Activated T-cell treated with anti-CD3 and anti-CD28 coated beads, Interleukin-2, amount 50 U/mL, for 72 hours (primary cell): ENCODE measurements around the gene MMP15. TPM values are rescaled to one million over a fixed set of nuclear protein-coding genes. Genes with fewer than 3 reads are reported as not detected.

Experiments
- ATAC-seq, 2 donors: fragments of 150-1000 bp; cut with Tn5 transposase; replicated peaks in 1 of 2; 2 replicates each; pipeline ENCODE4 v1.10.0; 2021; ENCODE audit warnings: moderate library complexity in 2 of 2, mild to moderate bottlenecking in 1 of 2
- DNase-seq, 2 donors: peaks; one replicate each; pipeline ENCODE4 v3.0.0; 2021 to 2022; ENCODE audit warnings: mixed read lengths in 1 of 2
- H3K27ac Mint-ChIP-seq: one replicate; pipeline ENCODE4 v1.8.0; 2022; ENCODE audit warnings: mild to moderate bottlenecking, moderate library complexity, mixed read lengths
- H3K27me3 Mint-ChIP-seq: one replicate; pipeline ENCODE4 v1.8.0; 2022; ENCODE audit warnings: low read depth, mixed read lengths
- H3K36me3 Mint-ChIP-seq, 2 donors: one replicate each; pipeline ENCODE4 v1.8.0; 2022; ENCODE audit warnings: mixed read lengths in 2 of 2, mild to moderate bottlenecking in 1 of 2; ENCODE audit not compliant: insufficient read depth in 2 of 2
- H3K4me1 Mint-ChIP-seq: one replicate; pipeline ENCODE4 v1.8.0; 2022; ENCODE audit warnings: low read depth, mixed read lengths
- H3K4me3 Mint-ChIP-seq, 2 donors: one replicate each; pipeline ENCODE4 v1.8.0; 2022; ENCODE audit warnings: mild to moderate bottlenecking in 2 of 2, mixed read lengths in 2 of 2, moderate library complexity in 2 of 2
- H3K9me3 Mint-ChIP-seq, 2 donors: one replicate each; pipeline ENCODE4 v1.8.0; 2022; ENCODE audit warnings: mixed read lengths in 2 of 2
- total RNA-seq, 2 donors: library from RNA; stranded (reverse); gene quantifications; one replicate each; pipeline ENCODE4 v1.2.3, GENCODE V29; 2022

The MMP15 gene
- total RNA-seq, 2 donors from 2014 or later, result 0.76 to 0.84 TPM

GRCh38 chr16:58027916-58028455 is 2.4 kb downstream of the MMP15 start:
- ATAC-seq (no peak), DNase-seq (no peak)
- H3K27me3 Mint-ChIP-seq, result peaks cover 7% of the 10 kb centered on the region
- peaks cover 10% of the 10 kb centered on the region for H3K4me1 Mint-ChIP-seq
- H3K36me3 Mint-ChIP-seq, result no peaks in the 10 kb centered on the region
- no peaks in the 10 kb centered on the region for H3K9me3 Mint-ChIP-seq
- H3K27ac Mint-ChIP-seq, result no peak overlapping the region
- peak overlapping the region in 1 of 2 donors; percentile 3 for H3K4me3 Mint-ChIP-seq

DNA sequence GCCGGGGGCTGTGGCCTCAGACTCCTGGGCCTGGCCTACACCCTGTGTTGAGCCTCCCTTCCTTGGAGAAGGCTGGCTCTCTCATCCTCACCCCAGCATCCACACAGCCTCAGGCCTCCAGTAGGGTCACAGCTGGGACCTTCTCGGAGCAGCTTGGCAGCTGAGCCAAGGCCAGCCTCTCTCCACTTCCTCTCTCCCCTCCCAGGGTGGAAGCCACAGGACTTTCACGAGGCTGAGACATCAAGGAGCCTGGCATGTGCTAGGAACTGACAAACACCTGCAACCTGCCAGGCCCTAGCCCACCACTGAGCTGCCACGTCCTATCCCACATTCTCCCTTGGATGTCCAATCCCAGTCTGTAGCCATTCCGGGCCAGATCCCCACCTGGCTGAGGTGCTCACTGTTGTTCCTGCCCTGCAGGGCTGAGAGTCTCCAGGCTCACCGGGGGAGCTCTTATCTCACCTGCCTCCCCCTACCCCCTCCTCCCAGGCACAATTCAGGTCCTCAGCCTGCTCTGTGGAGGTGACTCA is 3.1 kb downstream of the MMP15 start:
- DNase-seq (no peak), ATAC-seq (no peak)
- no peaks in the 10 kb centered on the region for H3K36me3 Mint-ChIP-seq
- H3K9me3 Mint-ChIP-seq, result no peaks in the 10 kb centered on the region
- H3K27me3 Mint-ChIP-seq, result peaks cover 7% of the 10 kb centered on the region
- peaks cover 10% of the 10 kb centered on the region for H3K4me1 Mint-ChIP-seq
- no peak overlapping the region for H3K4me3 Mint-ChIP-seq
- H3K27ac Mint-ChIP-seq, result no peak overlapping the region

DNA sequence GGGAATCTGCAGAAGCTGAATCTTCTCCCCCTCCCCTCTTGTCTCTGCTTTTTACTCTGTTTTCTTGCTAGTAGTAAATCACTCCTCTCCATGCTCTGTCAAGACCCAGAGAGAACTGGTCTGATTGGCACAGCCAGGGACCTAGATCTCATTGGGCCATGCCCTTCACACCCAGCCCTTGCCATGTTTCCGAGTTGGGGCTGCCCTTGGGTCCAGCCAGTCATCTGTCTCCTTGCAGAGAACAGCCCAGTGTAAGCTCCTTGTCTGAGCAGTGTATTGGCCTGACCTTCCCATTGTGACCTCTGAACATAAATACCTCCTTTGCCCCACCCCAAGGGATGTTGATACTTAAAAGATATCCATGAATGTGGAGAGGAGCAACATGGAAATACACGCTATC is 3.9 kb downstream of the MMP15 start:
- peaks cover 7% of the 10 kb centered on the region for H3K27me3 Mint-ChIP-seq
- H3K4me3 Mint-ChIP-seq, result no peak overlapping the region
- H3K9me3 Mint-ChIP-seq, result no peaks in the 10 kb centered on the region
- no peak overlapping the region for H3K27ac Mint-ChIP-seq
- H3K4me1 Mint-ChIP-seq, result peaks cover 8% of the 10 kb centered on the region
- H3K36me3 Mint-ChIP-seq, result no peaks in the 10 kb centered on the region
- no peak for DNase-seq
- ATAC-seq, result no peak

GRCh38 chr16:58030136-58030840 is 4.7 kb downstream of the MMP15 start:
- H3K4me3 Mint-ChIP-seq, result no peak overlapping the region
- H3K27me3 Mint-ChIP-seq, result no peaks in the 10 kb centered on the region
- no peak overlapping the region for H3K27ac Mint-ChIP-seq
- no peaks in the 10 kb centered on the region for H3K9me3 Mint-ChIP-seq
- H3K4me1 Mint-ChIP-seq, result no peaks in the 10 kb centered on the region
- ATAC-seq (no peak), DNase-seq (no peak)
- no peaks in the 10 kb centered on the region for H3K36me3 Mint-ChIP-seq

DNA sequence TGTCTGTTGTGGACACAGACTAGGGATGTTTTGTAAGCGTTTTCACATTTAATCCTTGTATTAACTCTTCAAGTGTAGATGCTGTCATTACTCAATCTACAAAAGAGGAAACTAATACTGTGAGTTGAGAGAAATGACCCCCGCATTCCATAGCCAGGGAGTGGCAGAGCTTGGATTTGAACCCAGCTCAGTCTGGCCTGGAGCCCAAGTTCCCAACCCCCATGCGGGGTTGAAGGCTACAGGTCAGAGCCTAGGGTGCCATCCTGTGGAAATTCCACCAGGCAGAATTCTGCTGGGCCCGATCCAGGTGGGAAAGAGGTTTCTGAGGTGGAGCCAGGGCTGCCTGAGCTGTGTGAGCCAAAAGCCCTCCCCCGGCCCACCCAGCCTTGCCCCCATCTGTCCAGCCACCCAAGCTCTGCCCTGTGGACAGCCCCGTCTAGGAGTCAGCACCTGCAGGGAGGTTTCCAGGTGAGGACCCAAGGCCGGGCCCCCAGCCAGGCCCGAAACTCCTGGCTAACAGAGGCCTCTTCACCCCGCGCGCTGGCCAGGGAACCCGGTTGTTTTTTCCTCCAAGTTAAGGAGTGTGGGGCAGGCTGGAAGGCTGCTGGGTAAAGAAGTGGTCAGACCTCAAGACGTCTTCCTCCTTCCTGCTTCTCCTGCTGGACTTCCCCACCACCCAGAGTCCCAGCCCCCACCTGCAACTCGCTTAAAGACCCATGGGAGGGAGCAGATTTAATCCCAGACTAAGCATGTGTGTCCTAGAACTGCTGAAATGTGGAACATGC is 5.7 kb downstream of the MMP15 start:
- no peak overlapping the region for H3K27ac Mint-ChIP-seq

DNA sequence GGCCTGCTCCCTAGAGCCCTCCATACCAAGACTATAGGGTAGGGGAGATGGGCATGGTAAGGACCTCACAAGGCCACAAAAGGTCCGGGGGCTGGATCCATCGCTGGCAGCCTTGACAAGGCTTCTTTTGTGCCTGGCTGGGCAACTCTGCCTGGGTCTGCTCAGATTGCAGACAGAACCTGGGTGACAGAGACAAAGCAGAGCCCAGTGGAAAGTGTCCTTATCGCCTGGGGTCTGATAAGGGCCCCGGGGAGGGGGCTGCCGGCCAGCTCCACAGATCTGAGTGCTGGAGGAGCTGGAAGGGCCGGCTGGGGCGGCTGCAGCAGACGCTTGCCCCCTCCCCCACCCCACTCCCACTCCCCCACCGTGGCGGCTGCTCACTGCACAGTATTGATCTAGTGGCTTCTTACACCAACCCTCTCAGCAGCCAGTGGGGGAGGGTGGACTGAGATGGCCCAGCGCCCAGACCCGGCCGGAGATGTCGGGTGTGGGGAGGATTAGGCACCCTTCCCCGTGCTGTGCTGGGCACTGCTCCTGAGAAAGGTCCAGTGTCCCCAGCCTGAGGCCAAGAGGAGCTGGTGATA is 7.2 kb downstream of the MMP15 start:
- Mint-ChIP-seq H3K4me1 (no peaks in the 10 kb centered on the region), H3K36me3 (no peaks in the 10 kb centered on the region), H3K4me3 (no peak overlapping the region), H3K9me3 (no peaks in the 10 kb centered on the region), H3K27ac (no peak overlapping the region), H3K27me3 (no peaks in the 10 kb centered on the region)
- ATAC-seq (no peak), DNase-seq (no peak)

More for the DNA sequence above, 5.7 kb downstream of the MMP15 start:
- Mint-ChIP-seq H3K9me3 (no peaks in the 10 kb centered on the region), H3K27me3 (no peaks in the 10 kb centered on the region), H3K4me1 (no peaks in the 10 kb centered on the region), H3K36me3 (no peaks in the 10 kb centered on the region), H3K4me3 (no peak overlapping the region)
- ATAC-seq (no peak), DNase-seq (no peak)

GRCh38 chr16:58034128-58034685 is 8.7 kb downstream of the MMP15 start:
- no peaks in the 10 kb centered on the region for H3K9me3 Mint-ChIP-seq

DNA sequence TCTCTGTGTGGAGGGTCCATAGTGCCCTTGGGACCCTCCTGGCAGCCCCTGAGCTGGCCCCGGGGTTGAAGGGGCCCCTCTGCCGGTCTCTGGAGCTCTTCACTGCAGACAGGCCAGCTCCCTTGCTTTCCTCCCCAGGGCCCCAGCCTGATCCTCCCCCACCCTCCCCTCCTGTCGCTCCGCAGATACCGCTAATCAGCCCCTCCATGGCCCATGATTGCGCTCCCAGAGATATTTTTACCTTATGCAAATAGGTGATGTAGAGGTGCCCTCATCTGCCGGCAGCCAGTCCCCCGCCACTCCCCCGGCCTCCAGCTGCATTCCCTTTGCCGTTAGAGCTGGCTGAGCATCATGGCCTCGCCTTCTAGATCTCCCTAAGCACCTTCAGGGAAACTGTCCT is 9.2 kb downstream of the MMP15 start:
- Mint-ChIP-seq H3K36me3 (no peaks in the 10 kb centered on the region), H3K9me3 (no peaks in the 10 kb centered on the region), H3K27ac (no peak overlapping the region), H3K4me1 (no peaks in the 10 kb centered on the region), H3K27me3 (no peaks in the 10 kb centered on the region), H3K4me3 (no peak overlapping the region)
- no peak for DNase-seq
- no peak for ATAC-seq

More at GRCh38 chr16:58034128-58034685, 8.7 kb downstream of the MMP15 start:
- H3K4me1 Mint-ChIP-seq, result no peaks in the 10 kb centered on the region
- no peaks in the 10 kb centered on the region for H3K36me3 Mint-ChIP-seq
- ATAC-seq (no peak), DNase-seq (no peak)
- no peak overlapping the region for H3K4me3 Mint-ChIP-seq
- H3K27ac Mint-ChIP-seq, result no peak overlapping the region
- H3K27me3 Mint-ChIP-seq, result no peaks in the 10 kb centered on the region

DNA sequence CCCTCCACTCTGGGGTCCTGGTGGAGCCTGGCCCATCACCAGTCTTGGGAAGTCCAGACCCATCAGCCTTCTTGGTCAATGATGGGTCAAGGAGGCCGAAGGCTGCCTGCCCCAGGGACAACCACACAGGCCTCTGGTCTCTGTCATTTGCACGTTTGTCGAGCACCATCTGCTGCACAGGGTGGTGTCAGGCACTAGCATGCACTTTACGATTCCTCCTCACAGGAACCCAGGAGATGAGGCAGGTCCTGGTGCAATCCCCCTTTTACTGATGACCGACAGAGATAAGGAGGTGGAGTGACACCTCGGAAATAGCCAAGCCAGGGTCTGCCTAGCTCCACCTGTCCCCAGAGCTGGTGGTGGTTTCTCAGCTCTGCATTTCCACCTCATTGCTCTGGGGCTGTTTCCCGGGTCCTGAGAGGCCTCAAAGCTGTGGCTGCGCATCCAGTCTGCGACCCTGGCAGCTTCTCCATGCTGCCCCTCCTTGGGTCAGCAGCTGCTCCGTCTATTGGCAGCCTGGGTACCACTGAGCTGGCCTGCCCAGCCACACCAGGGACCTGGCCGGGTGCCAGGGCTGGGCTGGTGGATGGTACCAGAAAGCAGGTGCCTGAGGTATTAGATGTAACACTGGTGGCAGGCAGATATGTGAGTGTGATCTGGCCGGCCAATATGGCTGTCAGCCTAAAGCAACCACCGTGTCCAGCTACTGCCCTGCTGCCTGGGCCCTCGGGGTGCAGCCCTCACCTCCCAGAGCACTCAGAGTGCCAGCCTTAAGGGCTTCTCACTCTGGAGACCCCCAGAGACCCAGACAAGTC is 10.0 kb downstream of the MMP15 start:
- Mint-ChIP-seq H3K4me3 (no peak overlapping the region), H3K27ac (no peak overlapping the region), H3K27me3 (no peaks in the 10 kb centered on the region), H3K36me3 (no peaks in the 10 kb centered on the region), H3K4me1 (no peaks in the 10 kb centered on the region), H3K9me3 (no peaks in the 10 kb centered on the region)
- DNase-seq (no peak), ATAC-seq (no peak)

- H3K27ac Mint-ChIP-seq, result no peak overlapping the region
- no peaks in the 10 kb centered on the region for H3K9me3 Mint-ChIP-seq
- no peak for ATAC-seq
- H3K4me3 Mint-ChIP-seq, result no peak overlapping the region
- no peak for DNase-seq
- no peaks in the 10 kb centered on the region for H3K36me3 Mint-ChIP-seq
- no peaks in the 10 kb centered on the region for H3K27me3 Mint-ChIP-seq
- no peaks in the 10 kb centered on the region for H3K4me1 Mint-ChIP-seq
Observed at GRCh38 chr16:58036943-58037342, 11.4 kb downstream of the MMP15 start.

GRCh38 chr16:58037365-58038057 is 12.0 kb downstream of the MMP15 start:
- no peak overlapping the region for H3K27ac Mint-ChIP-seq
- no peaks in the 10 kb centered on the region for H3K36me3 Mint-ChIP-seq
- ATAC-seq (no peak), DNase-seq (no peak)
- H3K4me1 Mint-ChIP-seq, result no peaks in the 10 kb centered on the region
- H3K4me3 Mint-ChIP-seq, result no peak overlapping the region
- no peaks in the 10 kb centered on the region for H3K27me3 Mint-ChIP-seq
- no peaks in the 10 kb centered on the region for H3K9me3 Mint-ChIP-seq

- ATAC-seq (no peak), DNase-seq (no peak)
- Mint-ChIP-seq H3K36me3 (no peaks in the 10 kb centered on the region), H3K9me3 (no peaks in the 10 kb centered on the region), H3K4me3 (no peak overlapping the region), H3K4me1 (no peaks in the 10 kb centered on the region), H3K27me3 (no peaks in the 10 kb centered on the region), H3K27ac (no peak overlapping the region)
Observed at GRCh38 chr16:58038219-58038641, 12.7 kb downstream of the MMP15 start.
